HG03064 (cell line): ENCODE measurements around the gene HIP1.
"Not testable (repeated sequence)": the region's sequence is repeated elsewhere in the genome, so short reads cannot be mapped to it uniquely, and the experiment has no call there.

Source experiments
- ATAC-seq: cut with Tn5 transposase; IDR thresholded peaks from one replicate; pipeline ENCODE4 v1.9.1; 2021; ENCODE audit warnings: low read depth; ENCODE audit not compliant: unreplicated experiment

HIP1 gene

GRCh38 chr7:75738604-75738974 lies at the start of gene HIP1:
Gene HIP1, minus strand, starts transcription at chr7:75738941. Its CDS starts 21 bp downstream, at chr7:75738920.
- ATAC-seq: peak; percentile 7

- ATAC-seq: not testable (repeated sequence)
These were observed 49.6 kb upstream of the HIP1 start for GRCh38 chr7:75788154-75788847.

- not testable (repeated sequence) for ATAC-seq
These were observed 44.3 kb upstream of the HIP1 start for GRCh38 chr7:75783058-75783457.

- ATAC-seq: not testable (repeated sequence)
These were observed 42.0 kb upstream of the HIP1 start for GRCh38 chr7:75780647-75781273.

DNA sequence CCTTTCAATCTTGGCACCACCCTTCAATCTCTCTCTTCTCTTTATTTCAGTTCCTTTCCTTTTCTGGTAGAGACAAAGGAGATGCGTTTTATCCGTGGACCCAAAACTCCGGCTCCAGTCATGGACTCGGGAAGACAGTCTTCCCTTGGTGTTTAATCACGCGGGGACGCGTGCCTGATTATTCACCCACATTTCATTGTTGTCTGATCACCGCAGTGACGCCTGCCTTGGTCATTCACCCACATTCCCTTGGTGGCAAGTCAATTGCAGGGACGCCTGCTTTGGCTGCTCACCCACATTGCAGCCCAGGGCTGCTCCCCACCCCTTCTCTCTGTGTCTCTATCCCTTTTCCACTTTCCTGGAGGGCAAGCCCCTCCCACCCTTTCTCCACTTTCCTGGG lies 40.8 kb upstream of the HIP1 start:
- ATAC-seq: not testable (repeated sequence)

DNA sequence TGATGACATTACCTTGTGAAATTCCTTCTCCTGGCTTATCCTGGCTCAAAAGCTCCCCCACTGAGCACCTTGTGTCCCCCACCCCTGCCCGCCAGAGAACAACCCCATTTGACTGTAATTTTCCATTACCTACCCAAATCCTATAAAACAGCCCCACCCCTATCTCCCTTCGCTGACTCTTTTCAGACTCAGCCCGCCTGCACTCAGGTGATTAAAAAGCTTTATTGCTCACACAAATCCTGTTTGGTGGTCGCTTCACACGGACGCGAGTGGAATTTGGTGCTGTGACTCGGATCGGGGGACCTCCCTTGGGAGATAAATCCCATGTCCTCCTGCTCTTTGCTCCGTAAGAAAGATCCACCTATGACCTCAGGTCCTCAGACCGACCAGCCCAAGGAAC lies 40.3 kb upstream of the HIP1 start:
- ATAC-seq: not testable (repeated sequence)

DNA sequence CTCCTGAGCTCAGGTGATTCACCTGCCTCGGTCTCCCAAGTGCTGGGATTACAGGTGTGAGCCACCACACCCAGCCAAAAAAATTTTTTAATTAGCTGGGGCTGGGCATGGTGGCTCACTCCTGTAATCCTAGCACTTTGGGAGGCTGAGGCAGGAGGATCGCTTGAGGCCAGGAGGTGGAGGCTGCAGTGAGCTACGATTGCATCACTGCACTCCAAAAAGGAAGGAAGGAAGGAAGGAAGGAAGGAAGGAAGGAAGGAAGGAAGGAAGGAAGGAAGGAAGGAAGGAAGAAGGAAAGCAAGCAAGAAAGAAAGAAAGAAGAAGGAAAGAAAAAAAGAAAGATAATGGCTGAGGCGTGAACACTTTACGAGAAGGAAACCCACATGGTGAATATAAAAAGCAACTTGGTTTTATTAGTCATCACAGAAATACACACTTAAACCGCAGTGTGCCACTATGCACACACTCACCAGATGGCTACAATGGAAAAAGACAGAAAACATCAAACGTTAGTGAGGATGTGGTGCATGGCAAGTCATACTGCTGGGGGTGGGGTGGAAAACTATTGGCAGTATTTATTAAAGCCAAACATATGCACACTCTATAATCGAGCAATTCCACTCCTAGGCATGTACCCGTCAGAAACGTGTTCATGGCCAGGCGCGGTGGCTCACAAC lies 37.7 kb upstream of the HIP1 start:
- no peak for ATAC-seq

DNA sequence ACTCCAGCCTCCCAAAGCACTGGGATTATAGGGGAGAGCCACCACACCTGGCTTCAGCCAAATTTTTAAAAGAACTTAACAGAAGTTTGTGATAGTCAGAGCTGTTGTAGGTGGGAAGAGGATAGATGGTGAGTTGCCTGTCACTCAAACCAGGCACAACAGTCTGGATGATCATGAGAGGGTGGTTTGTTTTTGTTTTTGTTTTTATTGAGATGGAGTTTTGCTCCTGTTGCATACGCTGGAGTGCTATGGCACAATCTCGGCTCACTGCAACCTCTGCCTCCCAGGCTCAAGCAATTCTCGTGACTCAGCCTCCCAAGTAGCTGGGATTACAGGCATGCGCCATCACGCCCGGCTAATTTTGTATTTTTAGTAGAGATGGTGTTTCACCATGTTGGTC lies 35.2 kb upstream of the HIP1 start:
- ATAC-seq: not testable (repeated sequence)

- ATAC-seq: no peak
These were observed 33.6 kb upstream of the HIP1 start, which contains the start of gene CCL26 for GRCh38 chr7:75772081-75773077. Gene CCL26, minus strand, starts transcription at chr7:75772211. Its CDS starts 35 bp downstream, at chr7:75772176.

GRCh38 chr7:75771224-75771623 lies 32.5 kb upstream of the HIP1 start:
- ATAC-seq: no peak

DNA sequence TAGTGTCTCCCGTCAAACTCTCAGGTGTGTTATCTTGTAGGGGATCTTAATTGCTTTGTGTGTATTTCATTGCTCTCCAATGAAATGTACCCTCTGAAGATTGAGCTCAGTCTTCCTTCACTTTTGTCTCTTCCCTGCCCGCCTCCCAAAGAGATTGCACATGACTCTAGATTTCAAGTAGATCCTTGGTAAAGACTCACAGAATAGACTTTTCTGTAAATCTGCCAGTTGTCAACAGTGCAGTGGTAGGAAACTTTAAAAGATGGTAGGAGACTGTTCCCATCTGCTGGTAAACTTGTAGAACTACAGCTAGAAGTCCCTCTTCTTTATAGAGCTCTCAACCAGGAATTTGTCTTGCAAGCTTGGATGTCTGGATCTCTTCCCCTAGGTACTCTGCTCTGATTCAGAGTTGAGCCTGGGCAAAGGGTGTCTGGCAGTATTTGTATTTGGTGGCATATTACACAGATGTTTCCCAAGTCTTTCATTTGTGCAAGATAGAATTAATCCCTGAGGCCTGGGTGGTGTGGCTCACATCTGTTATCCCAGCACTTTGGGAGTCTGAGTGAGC lies 23.7 kb upstream of the HIP1 start:
- ATAC-seq: no peak

DNA sequence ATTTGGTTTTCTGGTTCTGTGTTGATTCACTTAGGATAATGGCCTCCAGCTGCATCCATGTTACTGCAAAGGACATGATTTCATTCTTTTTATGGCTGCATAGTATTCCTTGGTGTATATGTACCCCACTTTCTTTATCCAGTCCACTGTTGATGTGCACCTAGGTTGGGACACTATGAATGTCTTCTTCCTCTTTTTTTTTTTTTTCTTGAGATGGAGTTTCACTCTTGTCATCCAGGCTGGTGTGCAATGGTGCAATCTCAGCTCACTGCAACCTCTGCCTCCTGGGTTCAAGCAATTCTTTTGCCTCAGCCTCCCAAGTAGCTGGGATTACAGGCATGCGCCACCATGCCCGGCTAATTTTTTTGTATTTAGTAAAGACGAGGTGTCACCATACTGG lies 23.1 kb upstream of the HIP1 start:
- ATAC-seq: not testable (repeated sequence)

- no peak for ATAC-seq
These were observed 19.8 kb upstream of the HIP1 start for GRCh38 chr7:75758491-75758890.

DNA sequence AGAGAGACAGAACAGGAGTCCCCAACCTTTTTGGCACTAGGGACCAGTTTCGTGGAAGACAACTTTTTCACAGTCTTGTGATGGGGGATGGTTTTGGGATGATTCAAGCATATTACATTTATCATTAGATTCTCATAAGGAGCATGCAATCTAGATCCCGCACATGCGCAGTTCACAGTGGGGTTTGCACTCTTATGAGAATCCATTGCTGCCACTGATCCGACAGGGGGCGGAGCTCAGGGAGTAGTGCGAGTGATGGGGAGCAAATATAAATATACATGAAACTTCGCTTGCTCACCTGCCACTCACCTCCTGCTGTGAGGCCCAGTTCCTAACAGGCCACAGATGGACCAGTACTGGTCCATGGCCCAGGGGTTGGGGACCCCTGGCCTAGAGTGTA lies 19.1 kb upstream of the HIP1 start:
- ATAC-seq: no peak

- ATAC-seq: no peak
These were observed 18.4 kb upstream of the HIP1 start for GRCh38 chr7:75756991-75757676.

- ATAC-seq: no peak
These were observed 17.7 kb upstream of the HIP1 start for GRCh38 chr7:75756206-75756990.

DNA sequence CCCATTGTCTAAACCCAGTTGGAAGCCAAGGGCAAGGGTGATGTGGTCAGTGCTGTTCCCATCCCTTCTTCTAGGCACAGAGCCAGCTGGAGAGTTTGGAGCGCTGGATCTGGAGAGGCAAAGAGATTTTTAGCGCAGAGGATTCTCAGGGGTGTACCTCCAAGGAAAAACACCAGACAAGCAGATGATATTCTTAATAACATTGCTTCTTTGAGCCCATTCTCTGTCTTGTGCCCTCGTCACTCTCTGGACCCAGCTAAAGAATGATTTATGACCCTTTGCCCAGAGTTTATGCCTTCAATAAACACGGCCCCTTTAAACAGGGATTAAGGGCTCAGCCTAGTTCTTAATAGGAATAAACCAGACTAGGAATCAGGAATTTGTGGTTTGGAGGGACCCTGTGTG lies 4.7 kb upstream of the HIP1 start:
- no peak for ATAC-seq

- ATAC-seq: no peak
These were observed 2.2 kb upstream of the HIP1 start for GRCh38 chr7:75740846-75741497.
